PC-9 (cell line): ENCODE results near the gene RAD1. TPM values are rescaled to one million over a fixed set of nuclear protein-coding genes. Genes with fewer than 3 reads are reported as not detected.
A peak's percentile ranks its signal among the peaks of the same experiment; 100 is the strongest.
"Not testable (repeated sequence)": the region's sequence is repeated elsewhere in the genome, so short reads cannot be mapped to it uniquely, and the experiment has no call there.

Source experiments
- BruUV-seq: library from RNA; stranded (reverse); fragments of 400-500 nt; replicated peaks from 2 replicates; lab custom pipeline; 2021; lab: Mats Ljungman, UMichigan
- CTCF ChIA-PET: fragments of 300-600 bp; sonication (Branson Sonifier 250); formaldehyde crosslinking; loops from one replicate; lab custom pipeline; 2022; ENCODE audit warnings: antibody characterized with exemption; lab: Charles Lee
- POLR2A ChIA-PET: fragments of 300-600 bp; sonication (Branson Sonifier 250); formaldehyde crosslinking; loops from one replicate; lab custom pipeline; 2022; ENCODE audit warnings: antibody characterized with exemption; ENCODE audit not compliant: unreplicated experiment; lab: Charles Lee
- DNase-seq, 2 experiments: peaks; one replicate each; pipeline versions ENCODE4 v3.0.0 to v3.0.0-alpha.2; 2015 to 2022; ENCODE audit warnings: mixed read lengths in 1 of 2
- H2AFZ ChIP-seq: fragments of 200-600 bp; sonication (generic); 2 replicates; pipeline ENCODE4 v1.8.1; 2017; ENCODE audit warnings: antibody characterized with exemption
- H3F3A ChIP-seq: fragments of 200-600 bp; sonication (generic); 2 replicates; pipeline ENCODE4 v1.8.1; 2017; ENCODE audit warnings: antibody characterized with exemption, mild to moderate bottlenecking, low read depth; ENCODE audit not compliant: insufficient read depth
- H3K27ac ChIP-seq: fragments of 200-600 bp; sonication (generic); 2 replicates; pipeline ENCODE4 v1.6.1; 2016; ENCODE audit warnings: mixed run types
- H3K27me3 ChIP-seq: fragments of 200-600 bp; sonication (generic); 2 replicates; pipeline ENCODE4 v1.6.1; 2016; ENCODE audit warnings: low read depth, mixed run types; ENCODE audit not compliant: insufficient read depth
- H3K36me3 ChIP-seq: fragments of 200-600 bp; sonication (generic); 2 replicates; pipeline ENCODE4 v1.6.1; 2016; ENCODE audit warnings: low read depth, mixed run types
- H3K4me1 ChIP-seq: fragments of 200-600 bp; sonication (generic); replicated peaks from 2 replicates; pipeline ENCODE4 v1.6.1; 2016; ENCODE audit warnings: mixed run types; ENCODE audit not compliant: insufficient read depth
- H3K4me2 ChIP-seq: fragments of 200-600 bp; sonication (generic); 2 replicates; pipeline ENCODE4 v1.6.1; 2017; ENCODE audit warnings: mixed run types
- H3K4me3 ChIP-seq: fragments of 200-600 bp; sonication (generic); 2 replicates; pipeline ENCODE4 v1.6.1; 2016; ENCODE audit warnings: mixed run types
- H3K79me2 ChIP-seq: fragments of 200-600 bp; sonication (generic); 2 replicates; pipeline ENCODE4 v1.6.1; 2017; ENCODE audit warnings: low read depth, mixed run types
- H3K9me2 ChIP-seq: fragments of 200-600 bp; sonication (generic); 2 replicates; pipeline ENCODE4 v1.8.1; 2017; ENCODE audit warnings: mild to moderate bottlenecking; ENCODE audit not compliant: insufficient read depth
- H3K9me3 ChIP-seq: fragments of 200-600 bp; sonication (generic); 2 replicates; pipeline ENCODE4 v1.8.1; 2016; ENCODE audit warnings: low read depth; ENCODE audit not compliant: insufficient read depth
- H4K20me1 ChIP-seq: fragments of 200-600 bp; sonication (generic); 2 replicates; pipeline ENCODE4 v1.8.1; 2017; ENCODE audit not compliant: insufficient read depth
- CTCF ChIP-seq: fragments of 200-600 bp; sonication (generic); conservative IDR thresholded peaks from 2 replicates; pipeline ENCODE4 v1.6.1; 2017; ENCODE audit warnings: mixed run types, antibody characterized with exemption, mild to moderate bottlenecking, moderate library complexity
- EZH2 ChIP-seq: fragments of 200-600 bp; sonication (generic); IDR thresholded peaks from 2 replicates; pipeline ENCODE4 v1.8.0; 2017; ENCODE audit warnings: antibody characterized with exemption, low read depth
- intact Hi-C: fragments of 100-400 bp; cut with micrococcal nuclease; formaldehyde crosslinking; loops from one replicate; pipeline ENCODE4 v1.10.0; 2022; ENCODE audit not compliant: unreplicated experiment
- total RNA-seq: library from RNA; stranded (reverse); gene quantifications from 2 replicates; pipeline ENCODE4 v1.2.3, GENCODE V29; 2021

The RAD1 gene
- total RNA-seq, 1 experiment from 2014 or later: 63.0 TPM

DNA sequence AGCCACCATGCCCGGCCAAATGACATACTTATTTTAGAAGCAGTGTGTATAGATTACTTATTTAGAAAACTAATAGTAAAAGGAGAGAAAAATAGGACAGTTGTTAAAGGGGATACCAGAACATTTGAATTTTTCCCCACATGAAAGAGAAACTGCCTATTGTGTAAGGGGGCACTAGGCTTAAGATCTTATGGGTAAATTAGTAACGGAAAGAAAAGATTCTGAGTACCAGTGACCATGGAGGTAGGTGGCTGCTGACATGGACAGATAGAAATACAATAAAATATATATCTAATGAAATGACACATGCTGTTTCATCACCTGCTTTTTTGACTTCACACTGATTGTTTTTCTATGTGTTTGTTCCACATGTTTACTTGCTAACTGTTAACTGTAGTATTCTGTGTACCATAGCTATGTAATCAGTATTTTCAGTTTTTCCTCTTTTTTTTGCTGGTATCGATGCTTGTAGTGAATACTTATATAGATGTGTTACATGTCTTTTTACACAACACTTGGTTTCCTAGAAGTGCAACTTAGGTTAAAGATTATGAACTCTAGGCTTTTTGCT lies 11.1 kb upstream of the RAD1 start:
- Histone ChIP-seq H3F3A (peaks cover 84% of the 10 kb centered on the region), H2AFZ (no peak overlapping the region), H3K9me3 (no peaks in the 10 kb centered on the region; the same call in 1 of the 2 replicates), H4K20me1 (no peaks in the 10 kb centered on the region; the same call in none of the 2 replicates), H3K79me2 (peaks cover 54% of the 10 kb centered on the region), H3K4me3 (no peak overlapping the region), H3K27me3 (no peaks in the 10 kb centered on the region), H3K36me3 (peaks cover 46% of the 10 kb centered on the region), H3K27ac (no peak overlapping the region), H3K9me2 (no peaks in the 10 kb centered on the region), H3K4me2 (no peak overlapping the region), H3K4me1 (peaks cover 51% of the 10 kb centered on the region)
- ChIA-PET POLR2A (no interaction called here), CTCF (no interaction called here)
- intact Hi-C loops: loop anchor here (5.0 to 10.0 kb wide), 4 partner anchors 244 to 1948 kb away; partner anchors contain the start of genes ADAMTS12, AMACR and NIPBL
- TF ChIP-seq CTCF (no peak), EZH2 (no peak)
- no TSS peak for BruUV-seq
- DNase-seq: no peak

DNA sequence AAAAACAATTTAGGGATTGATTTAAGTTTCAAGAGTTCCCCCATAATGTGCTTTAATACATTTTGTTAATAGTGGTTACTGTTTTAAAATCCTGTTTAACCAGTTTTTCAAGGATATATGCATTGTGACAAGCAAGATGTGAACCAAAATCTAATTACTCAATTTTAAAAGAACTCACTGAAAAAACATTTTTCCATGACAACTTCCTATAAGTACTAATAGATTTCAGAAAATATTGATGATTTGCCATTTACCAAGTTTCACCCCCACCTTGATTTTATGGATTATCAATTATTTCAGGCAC lies 9.1 kb upstream of the RAD1 start:
- Histone ChIP-seq H3K36me3 (peaks cover 66% of the 10 kb centered on the region), H3F3A (peaks cover 90% of the 10 kb centered on the region), H3K27ac (peak overlapping the region; percentile 72), H3K4me3 (peak overlapping the region; percentile 41; the same call in 1 of the 2 replicates), H3K4me1 (peaks cover 57% of the 10 kb centered on the region), H3K4me2 (peak overlapping the region; percentile 71), H4K20me1 (peaks cover 12% of the 10 kb centered on the region), H3K27me3 (no peaks in the 10 kb centered on the region), H3K79me2 (peaks cover 58% of the 10 kb centered on the region), H3K9me2 (no peaks in the 10 kb centered on the region), H3K9me3 (no peaks in the 10 kb centered on the region; the same call in 1 of the 2 replicates), H2AFZ (no peak overlapping the region)
- ChIA-PET POLR2A (no interaction called here), CTCF (interaction anchor here (0.8 kb wide), 1 partner anchor 79 kb away, joined by 3 read pairs; no protein-coding TSS in a partner anchor)
- TF ChIP-seq EZH2 (no peak), CTCF (no peak)
- intact Hi-C loops: loop anchor here (1.0 to 10.0 kb wide), 3 partner anchors 9 to 1950 kb away; partner anchors contain the start of genes ADAMTS12, BRIX1, NIPBL and RAD1
- DNase-seq: peak in 1 of 2 experiments; percentile 57
- BruUV-seq: no TSS peak

DNA sequence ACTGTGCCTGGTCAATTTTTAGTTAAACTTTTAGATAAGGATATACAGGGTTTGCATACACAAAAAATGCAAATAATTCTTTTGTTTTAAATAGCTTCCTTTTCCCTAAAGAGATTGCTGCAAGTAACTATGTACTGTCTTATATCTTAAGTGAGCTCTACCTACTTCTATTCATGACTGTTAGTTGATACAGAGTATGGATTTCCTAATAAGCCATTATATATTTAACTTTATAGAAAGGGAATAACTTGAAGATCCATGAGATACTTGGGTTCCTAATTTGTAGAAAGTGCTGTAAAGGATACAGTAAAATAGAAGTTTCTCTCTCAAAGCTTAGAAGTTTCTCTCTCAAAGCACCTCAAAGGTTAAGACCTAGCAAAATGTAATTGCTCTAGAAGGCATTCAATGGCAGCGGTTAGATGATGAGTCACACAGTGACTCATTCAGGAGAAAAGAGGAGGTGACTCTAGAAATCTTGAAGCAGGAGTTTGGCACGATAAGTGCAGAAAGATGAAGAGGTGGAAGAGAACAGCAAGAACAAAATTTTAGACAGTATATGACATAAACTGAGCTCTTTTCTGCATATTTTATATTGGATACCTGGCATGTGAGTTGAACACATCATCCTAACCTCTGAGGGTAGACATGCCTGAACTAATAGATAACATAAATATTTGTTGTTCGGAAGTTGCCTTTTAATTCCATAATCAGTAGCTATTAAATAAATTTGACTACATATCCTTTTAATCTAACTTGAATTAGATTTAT lies 8.6 kb upstream of the RAD1 start:
- intact Hi-C loops: loop anchor here (1.0 to 10.0 kb wide), 3 partner anchors 9 to 1951 kb away; partner anchors contain the start of genes ADAMTS12, BRIX1, NIPBL and RAD1
- Histone ChIP-seq H3K27me3 (no peaks in the 10 kb centered on the region), H4K20me1 (peaks cover 13% of the 10 kb centered on the region), H3K4me2 (peak overlapping the region; percentile 71), H2AFZ (no peak overlapping the region), H3K9me3 (no peaks in the 10 kb centered on the region; the same call in 1 of the 2 replicates), H3K27ac (peak overlapping the region; percentile 72), H3K4me1 (peaks cover 58% of the 10 kb centered on the region), H3K9me2 (no peaks in the 10 kb centered on the region), H3K36me3 (peaks cover 68% of the 10 kb centered on the region), H3K4me3 (peak overlapping the region; percentile 41), H3K79me2 (peaks cover 64% of the 10 kb centered on the region), H3F3A (peaks cover 91% of the 10 kb centered on the region)
- DNase-seq: peak; percentile 60 to 93
- no TSS peak for BruUV-seq
- no peak for TF ChIP-seq CTCF
- no peak for TF ChIP-seq EZH2
- ChIA-PET CTCF (interaction anchor here (0.7 to 0.8 kb wide), 2 partner anchors 9 to 79 kb away, joined by 3 to 4 read pairs; partner anchors contain the start of genes BRIX1 and RAD1), POLR2A (interaction anchor here (0.8 to 1.2 kb wide), 3 partner anchors 9 to 727 kb away, joined by 5 to 7 read pairs (median 6); partner anchors contain the start of genes BRIX1 and RAD1)

GRCh38 chr5:34923256-34923655 lies 8.0 kb upstream of the RAD1 start:
- Histone ChIP-seq H3K4me3 (peak overlapping the region; percentile 41; the same call in 1 of the 2 replicates), H4K20me1 (peaks cover 13% of the 10 kb centered on the region), H3F3A (peaks cover 86% of the 10 kb centered on the region), H3K4me2 (peak overlapping the region; percentile 71), H3K79me2 (peaks cover 70% of the 10 kb centered on the region), H3K36me3 (peaks cover 68% of the 10 kb centered on the region), H3K4me1 (peaks cover 51% of the 10 kb centered on the region), H3K27ac (peak overlapping the region; percentile 72)
- H2AFZ ChIP-seq, H3K9me2 ChIP-seq, BruUV-seq, H3K27me3 ChIP-seq, DNase-seq, H3K9me3 ChIP-seq: not testable (repeated sequence)
- POLR2A ChIA-PET: interaction anchor here (0.8 to 1.2 kb wide), 3 partner anchors 8 to 727 kb away, joined by 5 to 7 read pairs (median 6); partner anchors contain the start of genes BRIX1 and RAD1
- intact Hi-C loops: loop anchor here (10.0 kb wide), 2 partner anchors 1028 to 1952 kb away; partner anchors contain the start of genes ADAMTS12 and NIPBL
- CTCF ChIA-PET: interaction anchor here (0.7 kb wide), 1 partner anchor 8 kb away, joined by 4 read pairs; the partner anchor contains the start of genes BRIX1 and RAD1
